ENCODE data around the gene LRRK1.

- TF ChIP-seq PAX5 (IDR thresholded peaks at IDR 0.05; ENCODE audit: insufficient read depth, low read length, severe bottlenecking) (no peak), TAF1 (IDR thresholded peaks at IDR 0.05; ENCODE audit: low read depth, low read length) (no peak), POLR2AphosphoS5 (IDR thresholded peaks at IDR 0.05; ENCODE audit: low read depth, low read length) (no peak)
These were observed 199.0 kb downstream of the LRRK1 start for GRCh38 chr15:101118116-101118515.

Measured in GM12891 (cell line).